Tibial nerve (tissue), 4 donors: ENCODE data around the gene TPPP. TPM values are rescaled to one million over a fixed set of nuclear protein-coding genes. Genes with fewer than 3 reads are reported as not detected.

Source experiments
- DNase-seq, 2 donors: peaks; one replicate each; pipeline ENCODE4 v3.0.0-alpha.2; 2019; ENCODE audit warnings: low spot score in 2 of 2
- H3K27ac ChIP-seq, 4 donors: fragments of 200-600 bp; sonication (generic) in 3 of 4; one replicate each; pipeline ENCODE4 v1.5.1; 2017 to 2019; ENCODE audit warnings: mild to moderate bottlenecking in 1 of 4
- H3K27me3 ChIP-seq, 2 donors: fragments of 200-600 bp; sonication (generic) in 1 of 2; one replicate each; pipeline versions ENCODE4 v1.5.1 to v1.6.0; 2017 to 2019
- H3K36me3 ChIP-seq, 3 donors: fragments of 200-600 bp; sonication (generic); one replicate each; pipeline ENCODE4 v1.5.1; 2018 to 2019
- H3K4me1 ChIP-seq, 4 donors: fragments of 200-600 bp; sonication (generic) in 3 of 4; one replicate each; pipeline ENCODE4 v1.5.1; 2017 to 2019
- H3K4me3 ChIP-seq, 4 donors: fragments of 200-600 bp; sonication (generic) in 3 of 4; one replicate each; pipeline ENCODE4 v1.5.1; 2017 to 2019; ENCODE audit warnings: mild to moderate bottlenecking in 1 of 4, moderate library complexity in 1 of 4
- H3K9me3 ChIP-seq, 4 donors: fragments of 200-600 bp; sonication (generic) in 3 of 4; one replicate each; pipeline ENCODE4 v1.5.1; 2017 to 2019
- CTCF ChIP-seq, 5 experiments: fragments of 200-600 bp in 3 of 5; fragments of 450-650 bp in 2 of 5; sonication (generic) in 3 of 5; IDR thresholded peaks; one replicate each; pipeline ENCODE4 v1.5.1; 2016 to 2019; ENCODE audit warnings: antibody characterized with exemption in 5 of 5, mild to moderate bottlenecking in 3 of 5, moderate library complexity in 2 of 5
- EP300 ChIP-seq, 2 donors: sonication (generic); formaldehyde crosslinking; IDR thresholded peaks; one replicate each; pipeline ENCODE4 v1.6.1; 2017; ENCODE audit warnings: antibody characterized with exemption in 2 of 2, mild to moderate bottlenecking in 1 of 2
- POLR2A ChIP-seq, 2 donors: fragments of 450-650 bp; IDR thresholded peaks; one replicate each; pipeline ENCODE4 v1.6.1; 2017; ENCODE audit warnings: antibody characterized with exemption in 2 of 2, mild to moderate bottlenecking in 2 of 2, moderate library complexity in 2 of 2
- WGBS, 2 donors: methylation state at CpG; one replicate each; pipeline ENCODE4 v1.1.5; 2018; 5-methylcytosine and 5-hydroxymethylcytosine counted together
- total RNA-seq, 4 donors: library from RNA; depleted of rRNA; stranded (reverse); fragments of >200 nt; gene quantifications; one replicate each; pipeline ENCODE4 v1.1.0, GENCODE V29; 2016

TPPP gene
- total RNA-seq, 4 donors from 2014 or later: 1.7 to 5.5 (median 4.0) TPM

- 70 to 83% methylated on average over 14 of the region's 14 CpGs for WGBS, 2 donors
- no peak overlapping the region for H3K27ac ChIP-seq
- H3K9me3 ChIP-seq: no peaks in the 10 kb centered on the region
- no peaks in the 10 kb centered on the region for H3K4me1 ChIP-seq
- no peak for DNase-seq
- TF ChIP-seq POLR2A (IDR thresholded peaks at IDR 0.05): no peak
- no peak for TF ChIP-seq EP300 (IDR thresholded peaks at IDR 0.05)
- TF ChIP-seq CTCF (IDR thresholded peaks at IDR 0.05): no peak
- peaks cover 0 to 90% (median 0%) of the 10 kb centered on the region in 3 donors for H3K36me3 ChIP-seq
- no peak overlapping the region for H3K4me3 ChIP-seq
- H3K27me3 ChIP-seq: no peaks in the 10 kb centered on the region
Measured at GRCh38 chr5:641331-641765, 51.8 kb downstream of the TPPP start.

GRCh38 chr5:640461-641330 is 52.5 kb downstream of the TPPP start:
- Histone ChIP-seq H3K27ac (no peak overlapping the region), H3K4me1 (no peaks in the 10 kb centered on the region), H3K27me3 (no peaks in the 10 kb centered on the region), H3K36me3 (peaks cover 2 to 90% (median 6%) of the 10 kb centered on the region in 3 donors), H3K9me3 (peaks cover 0 to 1% (median 0%) of the 10 kb centered on the region in 4 donors), H3K4me3 (no peak overlapping the region)
- no peak for DNase-seq
- 87 to 89% methylated on average over 33 to 34 of the region's 35 CpGs for WGBS, 2 donors
- TF ChIP-seq EP300 (IDR thresholded peaks at IDR 0.05) (no peak), POLR2A (IDR thresholded peaks at IDR 0.05) (no peak), CTCF (IDR thresholded peaks at IDR 0.05) (no peak)

GRCh38 chr5:639584-640213 is 53.5 kb downstream of the TPPP start:
- Histone ChIP-seq H3K36me3 (peaks cover 3 to 96% (median 11%) of the 10 kb centered on the region in 3 donors), H3K4me1 (no peaks in the 10 kb centered on the region), H3K4me3 (no peak overlapping the region), H3K27me3 (no peaks in the 10 kb centered on the region), H3K9me3 (peaks cover 0 to 9% (median 0%) of the 10 kb centered on the region in 4 donors), H3K27ac (no peak overlapping the region)
- no peak for TF ChIP-seq EP300 (IDR thresholded peaks at IDR 0.05)
- TF ChIP-seq POLR2A (IDR thresholded peaks at IDR 0.05): no peak
- no peak for TF ChIP-seq CTCF (IDR thresholded peaks at IDR 0.05)
- 94 to 96% methylated on average over 14 to 18 of the region's 20 CpGs for WGBS, 2 donors
- DNase-seq: no peak

GRCh38 chr5:639253-639530 is 54.0 kb downstream of the TPPP start:
- peaks cover 3 to 96% (median 11%) of the 10 kb centered on the region in 3 donors for H3K36me3 ChIP-seq
- DNase-seq: no peak
- H3K27ac ChIP-seq: no peak overlapping the region
- 67 to 93% methylated on average over 3 of the region's 9 CpGs for WGBS, 2 donors
- no peak overlapping the region for H3K4me3 ChIP-seq
- peaks cover 0 to 9% (median 0%) of the 10 kb centered on the region in 4 donors for H3K9me3 ChIP-seq
- H3K4me1 ChIP-seq: no peaks in the 10 kb centered on the region
- H3K27me3 ChIP-seq: no peaks in the 10 kb centered on the region
- TF ChIP-seq EP300 (IDR thresholded peaks at IDR 0.05) (no peak), POLR2A (IDR thresholded peaks at IDR 0.05) (no peak), CTCF (IDR thresholded peaks at IDR 0.05) (no peak)
